Effector CD4-positive, alpha-beta T cell (primary cell): ENCODE results near the gene FAT3. TPM values are rescaled to one million over a fixed set of nuclear protein-coding genes. Genes with fewer than 3 reads are reported as not detected.

ENCODE experiments used
- DNase-seq: peaks from one replicate; pipeline ENCODE4 v3.0.0-alpha.2; 2020
- total RNA-seq: gene quantifications from one replicate; lab custom pipeline; 2026; lab: John Stamatoyannopoulos, UW

Gene FAT3
- total RNA-seq = not detected

DNA sequence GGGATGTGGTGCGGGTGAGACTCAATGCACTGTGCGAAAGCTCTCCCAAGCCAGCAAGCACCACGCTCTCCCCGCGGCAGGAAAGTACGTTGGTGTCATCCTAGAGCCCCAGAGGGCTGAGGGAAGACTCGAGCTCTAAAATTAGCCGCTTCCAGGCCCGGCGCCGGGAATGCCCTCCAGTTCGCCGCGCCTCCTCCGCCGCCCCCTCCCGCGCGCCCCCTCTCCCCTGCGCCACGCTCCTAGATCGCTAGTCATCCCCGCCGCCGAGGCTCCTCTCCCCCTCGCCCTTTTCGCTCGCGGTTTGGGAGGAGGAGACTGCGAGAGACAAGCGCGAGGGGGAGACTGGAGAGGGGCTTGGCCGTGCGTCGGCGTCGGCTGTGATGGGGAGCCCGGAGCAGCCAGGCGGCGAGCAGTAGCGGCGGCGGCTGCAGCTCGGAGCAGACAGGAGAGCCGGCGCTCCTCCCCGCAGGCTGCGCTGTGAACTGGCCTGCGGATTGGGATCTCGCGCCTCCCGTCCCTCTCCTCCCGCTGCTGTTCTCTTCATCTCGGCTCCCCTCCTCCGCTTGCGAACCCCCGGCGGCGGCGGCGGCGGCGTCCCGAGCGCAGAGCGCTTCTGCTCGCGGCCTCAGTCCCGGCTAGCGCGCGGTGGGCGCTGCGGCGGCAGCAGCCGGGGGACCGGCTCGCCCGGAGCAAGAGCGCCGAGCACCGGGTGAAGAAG is at the start of gene FAT3:
Gene FAT3, plus strand, starts transcription at position 412 of the 718 bp plus-strand sequence. CDS start 127,295 bp downstream, outside the sequence.
- DNase-seq = no peak

DNA sequence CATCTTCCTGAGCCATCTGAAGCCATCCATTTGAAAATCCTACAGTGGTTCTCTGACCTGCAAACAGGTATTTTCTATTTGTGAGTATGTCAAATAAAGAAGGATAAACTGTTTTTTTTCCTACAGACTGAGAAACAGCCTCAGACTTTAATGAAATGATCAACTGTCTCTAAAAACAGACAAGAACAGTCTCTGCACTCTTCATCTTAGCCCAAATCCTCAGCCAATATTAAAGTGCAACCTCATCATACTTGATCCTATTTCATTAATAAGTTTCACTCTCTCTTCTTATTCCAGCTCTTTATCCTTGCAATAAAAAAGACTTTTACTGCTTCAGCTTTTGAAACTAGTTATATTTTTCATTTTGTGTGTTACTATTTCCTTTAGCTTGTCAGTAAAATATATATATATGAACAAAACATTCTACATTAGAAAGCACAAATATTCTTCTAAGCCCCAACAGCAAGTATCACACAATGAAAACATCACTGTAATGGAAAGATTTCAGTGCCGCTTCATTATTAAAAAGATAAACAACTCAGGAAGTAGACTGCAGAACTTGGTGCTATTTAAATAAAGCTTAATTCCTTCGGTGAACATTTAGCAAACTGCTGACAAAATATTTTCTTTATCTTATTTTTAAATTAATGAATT is 45.5 kb upstream of the FAT3 start:
- DNase-seq = no peak

DNA sequence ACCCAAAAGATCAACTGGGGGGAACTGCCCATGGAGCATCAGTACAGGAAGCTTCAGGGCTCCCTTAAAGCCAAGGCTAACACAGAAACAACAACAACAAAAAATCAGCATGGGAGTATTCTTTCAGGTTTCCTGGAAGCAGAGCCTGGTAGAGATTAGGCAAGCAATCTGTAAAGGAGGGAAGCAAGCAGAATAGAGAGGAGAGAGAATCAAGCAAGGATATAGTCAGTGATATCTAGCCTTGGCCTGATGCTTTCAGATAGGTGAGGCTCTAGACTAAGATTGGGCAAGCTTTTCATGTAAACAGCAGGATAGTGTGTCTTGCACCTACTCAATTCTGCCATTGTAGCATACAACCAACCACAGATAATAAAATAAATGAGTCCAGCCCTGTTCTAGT is 44.4 kb upstream of the FAT3 start:
- DNase-seq = no peak

DNA sequence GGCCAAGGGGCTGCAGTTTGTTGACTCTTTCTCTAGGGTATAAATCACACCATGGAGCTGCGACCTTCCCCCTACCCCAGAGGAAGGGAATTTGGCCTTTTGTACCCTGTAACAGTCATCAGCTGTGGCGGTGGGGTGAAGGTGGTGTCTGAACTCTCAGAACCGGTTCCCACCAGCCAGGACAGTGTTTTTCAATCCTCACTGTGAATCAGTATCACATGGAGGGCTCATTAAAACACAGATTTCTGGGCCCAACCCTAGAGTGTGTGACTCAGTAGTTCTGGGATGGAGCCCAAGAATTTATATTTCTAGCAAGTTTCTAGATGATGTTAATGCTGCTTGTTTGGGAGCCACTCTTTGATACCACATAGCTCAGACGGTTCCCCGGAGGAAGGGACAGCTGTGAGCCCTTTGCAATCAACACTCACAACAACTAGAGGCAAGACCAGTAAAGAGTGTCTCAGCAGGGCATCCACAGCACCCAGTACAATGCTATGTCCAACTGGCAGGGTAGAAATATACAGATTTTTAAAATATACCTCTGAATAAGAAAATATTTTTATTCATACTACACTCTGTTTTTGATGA is 43.9 kb upstream of the FAT3 start:
- no peak for DNase-seq

DNA sequence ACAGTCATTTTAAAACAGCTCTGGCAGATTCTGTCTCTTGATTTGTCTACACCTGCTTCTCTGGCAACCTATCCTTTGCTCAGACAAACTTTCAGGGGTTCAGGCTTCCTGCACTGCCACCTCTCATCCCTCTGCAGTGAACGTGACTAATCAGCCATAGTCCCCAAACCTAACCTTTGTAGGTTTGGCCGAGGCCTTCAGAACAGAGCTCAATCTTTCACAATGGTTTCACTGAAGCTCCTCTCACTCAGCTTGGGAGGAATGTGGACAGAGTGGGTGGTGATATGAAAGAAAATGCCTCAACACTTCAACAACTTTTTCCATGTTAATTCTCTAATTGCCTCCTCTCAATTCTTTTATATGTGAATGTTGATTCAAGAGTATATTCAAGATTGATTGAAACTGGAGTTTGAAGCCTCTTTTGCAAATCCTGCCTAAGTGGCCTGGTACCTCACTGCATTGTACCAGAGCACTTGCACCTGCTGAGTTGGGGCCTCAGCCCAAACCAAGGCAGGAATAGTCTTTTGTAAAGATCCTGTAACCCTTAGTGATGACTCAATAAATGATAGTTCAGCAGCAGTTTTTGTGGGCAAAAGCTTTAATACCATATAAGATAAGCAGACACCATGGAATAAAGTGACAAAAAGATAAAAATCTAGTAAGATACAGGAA is 33.9 kb upstream of the FAT3 start:
- DNase-seq = no peak

DNA sequence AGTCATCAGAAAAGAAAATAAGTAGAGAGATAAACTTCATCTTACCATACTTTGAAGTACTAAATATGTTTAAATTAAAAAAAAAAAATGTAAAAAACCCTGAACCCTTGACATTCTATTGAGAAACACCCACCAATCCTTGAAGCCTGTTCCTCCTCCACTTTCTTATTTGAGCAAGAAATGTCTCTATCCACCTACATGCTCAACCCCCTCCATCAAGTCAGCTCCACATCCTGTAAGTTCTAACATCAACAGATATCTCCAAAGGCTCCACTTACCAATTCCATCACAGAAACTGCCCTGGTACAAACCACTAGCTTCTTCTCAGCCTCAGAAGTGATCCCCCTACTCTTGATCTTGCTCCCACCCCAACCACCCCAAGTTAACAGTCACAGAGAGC is 32.5 kb upstream of the FAT3 start:
- no peak for DNase-seq

DNA sequence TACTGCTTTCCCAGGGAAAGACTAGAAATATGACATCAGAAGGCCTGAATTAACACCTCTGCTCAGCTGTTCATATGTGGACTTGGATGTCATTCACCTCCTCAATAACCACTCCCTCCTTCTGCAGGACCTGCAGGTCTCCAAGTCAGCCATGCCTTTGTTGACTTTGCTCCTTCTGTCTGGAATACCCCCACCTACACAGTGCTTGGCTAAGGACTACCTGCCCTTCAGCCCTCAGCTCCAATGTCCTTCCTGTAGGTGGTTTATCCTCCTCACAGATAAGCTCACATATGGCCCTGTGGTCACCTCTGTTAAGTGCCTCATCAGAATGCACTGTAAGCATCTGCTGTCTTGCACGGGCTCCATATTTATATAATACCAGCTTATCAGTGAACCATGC is 26.4 kb upstream of the FAT3 start:
- no peak for DNase-seq

DNA sequence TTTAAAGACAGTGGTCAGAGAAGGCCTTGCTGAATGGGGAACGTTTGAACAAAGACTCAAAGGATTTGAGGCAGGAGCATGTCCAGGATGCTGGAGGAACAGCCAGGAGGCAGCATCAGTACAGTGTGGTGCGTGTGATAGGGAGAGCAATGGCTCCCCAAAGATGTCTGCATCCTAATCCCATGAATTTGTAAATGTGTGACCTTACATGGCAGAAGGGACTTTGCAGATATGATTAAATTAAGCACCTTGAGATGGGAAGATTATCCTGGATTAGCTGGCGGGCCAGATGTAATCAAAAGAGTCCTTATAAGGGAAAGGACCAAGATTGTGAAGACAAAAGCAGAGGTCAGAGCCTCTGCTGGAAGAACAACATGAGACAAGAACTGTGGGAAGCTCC is 24.6 kb upstream of the FAT3 start:
- no peak for DNase-seq

DNA sequence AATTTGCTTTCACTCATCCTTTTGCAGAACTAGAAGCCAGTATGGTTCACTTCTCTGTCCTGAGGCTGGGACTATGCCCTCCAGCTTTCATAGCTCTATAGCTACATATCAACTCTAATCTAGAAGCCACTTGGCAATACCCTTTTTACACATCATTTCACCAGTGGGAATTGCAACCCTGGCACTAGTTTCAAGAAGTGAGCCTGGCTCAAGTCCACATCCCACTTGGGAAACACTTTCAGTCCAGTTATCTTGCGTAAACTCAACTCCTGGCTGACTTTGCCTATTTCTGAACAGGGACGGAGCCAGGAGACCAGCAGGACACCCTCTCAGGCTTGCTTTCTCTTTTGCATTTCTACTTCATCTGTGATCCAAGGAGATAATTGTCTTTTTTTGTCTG is 19.9 kb upstream of the FAT3 start:
- DNase-seq = no peak

DNA sequence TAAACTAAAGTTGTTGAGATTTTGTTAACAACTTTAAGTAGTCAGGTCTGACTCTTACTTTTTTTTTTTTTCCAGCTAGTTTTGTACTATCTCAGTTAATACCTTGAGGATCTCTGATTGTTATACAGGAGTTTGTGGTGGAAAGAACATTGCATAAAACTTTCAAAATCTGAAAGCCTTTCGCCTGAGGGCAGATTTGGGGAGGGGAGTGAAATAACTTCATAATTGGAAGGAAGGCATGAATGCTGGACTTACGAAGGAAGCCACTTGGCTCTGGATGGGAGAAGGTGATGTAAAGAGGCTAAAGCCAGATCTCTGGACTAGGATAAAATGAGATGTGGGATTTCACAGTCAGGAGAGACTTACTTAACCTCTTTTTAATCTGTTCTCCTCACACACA is 18.2 kb upstream of the FAT3 start:
- DNase-seq = no peak

DNA sequence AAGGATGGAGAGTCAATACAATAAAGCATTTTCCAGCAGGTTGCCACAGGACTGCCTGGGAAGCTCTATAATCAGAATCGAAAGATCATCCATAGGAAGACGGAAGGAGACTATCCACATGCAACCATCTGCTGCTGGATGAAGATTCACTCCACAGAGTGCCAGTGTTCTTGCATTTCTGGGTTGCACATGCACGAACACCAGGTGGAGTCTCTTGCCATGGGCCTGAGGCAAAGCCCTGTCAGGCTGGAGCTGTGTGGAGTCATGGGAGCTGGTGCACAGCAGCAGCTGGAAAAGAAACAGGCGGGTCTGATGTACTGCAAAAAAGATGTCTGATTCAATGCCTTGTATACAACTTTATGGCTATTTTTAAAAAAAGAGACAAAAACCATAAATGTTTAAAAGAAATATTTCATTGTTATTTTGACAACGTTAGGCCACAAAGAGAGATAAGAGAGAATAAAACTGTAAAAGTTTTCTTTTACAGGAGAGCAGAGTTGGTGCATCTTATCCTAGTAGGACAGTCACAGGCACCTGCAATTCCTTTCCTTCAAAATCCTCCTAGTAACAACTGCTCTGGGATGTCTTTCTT is 12.9 kb upstream of the FAT3 start:
- no peak for DNase-seq

DNA sequence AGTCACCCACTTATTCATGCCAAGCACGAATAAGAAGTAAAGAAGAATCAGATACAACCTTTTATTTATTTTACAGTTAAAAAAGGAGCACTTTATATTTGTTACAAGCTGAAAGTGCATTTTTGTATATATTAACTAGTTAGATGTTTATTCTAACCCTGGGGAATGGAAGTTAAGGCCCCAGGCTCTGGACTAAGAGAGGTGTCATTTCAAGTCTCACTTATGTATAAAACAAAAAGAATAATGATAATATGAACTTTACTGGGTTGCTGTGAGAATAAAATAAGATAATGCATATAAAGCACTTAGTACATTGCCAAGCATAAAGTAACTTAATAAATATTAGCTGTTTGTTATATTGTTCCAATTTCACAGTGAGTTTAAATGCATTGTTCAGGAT is 12.1 kb upstream of the FAT3 start:
- DNase-seq = no peak

DNA sequence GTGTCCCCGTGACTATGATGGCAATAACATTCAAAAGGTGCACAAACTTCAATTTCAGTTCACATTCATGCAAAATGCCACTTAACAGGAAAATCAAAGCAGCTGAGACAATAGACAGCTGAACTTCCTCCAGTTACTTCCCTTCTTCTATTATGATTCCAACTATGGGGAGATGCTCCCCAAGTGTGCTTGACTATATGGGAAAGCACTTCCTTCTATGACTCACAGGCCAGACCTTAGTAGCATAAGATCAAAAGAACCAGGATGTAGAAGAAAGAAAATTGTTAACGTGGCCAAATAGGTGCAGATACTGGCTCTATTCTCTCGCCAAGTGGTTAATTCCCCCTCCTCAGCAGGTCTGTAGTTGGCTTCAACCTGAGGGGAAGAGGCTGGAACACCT is 7.8 kb upstream of the FAT3 start:
- no peak for DNase-seq

DNA sequence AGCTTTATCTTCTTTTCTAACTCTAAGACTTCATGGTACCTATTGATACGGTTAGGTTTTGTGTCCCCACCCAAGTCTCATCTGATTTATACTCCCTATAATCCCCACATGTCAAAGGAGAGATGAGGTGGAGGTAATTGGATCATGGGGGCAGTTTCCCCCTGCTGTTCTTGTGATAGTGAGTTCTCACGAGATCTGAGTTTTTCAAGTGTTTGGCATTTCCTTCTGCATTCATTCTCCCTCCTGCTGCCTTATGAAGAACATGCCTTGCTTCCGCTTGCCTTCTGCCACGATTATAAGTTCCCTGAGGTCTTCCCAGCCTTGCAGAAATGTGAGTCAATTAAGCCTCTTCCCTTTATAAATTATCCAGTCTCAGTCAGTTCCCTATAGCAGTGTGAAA is 5.1 kb upstream of the FAT3 start:
- DNase-seq = no peak

DNA sequence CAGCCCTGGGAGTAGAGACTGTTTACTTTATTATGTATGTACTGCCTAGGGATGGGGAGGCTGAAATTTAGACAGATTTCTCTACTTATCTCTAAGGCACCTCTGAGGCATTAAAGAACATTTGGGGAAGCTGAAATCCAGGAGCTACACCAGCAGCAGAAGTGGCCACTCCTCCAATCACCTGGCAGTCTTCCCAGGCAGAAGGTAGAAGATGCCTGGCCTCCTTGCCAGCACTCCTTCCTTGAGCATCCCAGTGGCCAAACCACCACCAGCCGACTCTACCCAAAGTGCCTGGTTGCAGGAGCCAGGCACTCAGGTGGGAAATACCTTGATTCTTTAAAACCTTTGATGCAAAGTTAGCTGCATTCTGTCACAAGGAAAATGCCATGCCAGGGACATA is 1.9 kb upstream of the FAT3 start:
- no peak for DNase-seq

DNA sequence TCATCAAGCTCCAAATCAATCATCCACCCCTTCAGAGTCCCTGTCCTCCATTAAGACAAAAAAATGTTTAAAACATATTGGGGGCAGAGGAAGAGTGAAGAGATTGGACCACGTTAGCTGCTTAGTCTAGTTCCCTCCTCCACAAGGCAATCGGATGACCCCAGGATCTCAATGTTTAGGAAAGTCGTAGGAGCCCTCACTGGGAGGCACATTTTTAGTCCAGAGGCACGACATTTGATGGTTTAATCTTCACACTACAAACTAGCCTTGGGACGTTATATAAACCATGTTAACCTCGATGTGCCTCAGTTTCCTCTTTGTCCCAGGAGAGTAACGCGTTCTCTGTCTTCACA is 588 bp upstream of the FAT3 start:
- DNase-seq = no peak

DNA sequence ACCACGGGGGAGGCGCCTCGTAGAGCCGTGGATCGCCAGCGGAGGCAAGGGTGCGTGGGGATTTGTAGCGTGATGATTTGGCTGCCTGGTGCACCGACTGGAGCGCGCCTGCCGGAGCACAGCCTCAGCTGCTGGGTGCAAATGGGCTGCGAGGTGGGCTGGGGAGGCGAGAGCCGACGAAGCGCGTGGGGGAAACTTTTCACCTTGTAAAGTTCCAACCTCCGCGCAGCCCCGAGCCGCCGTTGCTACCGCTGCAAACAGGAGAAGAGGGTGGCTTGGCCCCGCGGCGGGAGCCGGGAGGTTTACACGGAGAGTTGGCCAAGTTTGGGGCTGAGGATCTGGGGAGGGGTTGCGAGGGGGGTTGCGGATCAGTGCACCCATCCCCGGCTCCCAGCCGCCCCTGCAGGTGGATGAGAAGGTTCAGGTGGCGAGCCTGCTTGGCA is 528 bp downstream of the FAT3 start:
- DNase-seq = no peak

DNA sequence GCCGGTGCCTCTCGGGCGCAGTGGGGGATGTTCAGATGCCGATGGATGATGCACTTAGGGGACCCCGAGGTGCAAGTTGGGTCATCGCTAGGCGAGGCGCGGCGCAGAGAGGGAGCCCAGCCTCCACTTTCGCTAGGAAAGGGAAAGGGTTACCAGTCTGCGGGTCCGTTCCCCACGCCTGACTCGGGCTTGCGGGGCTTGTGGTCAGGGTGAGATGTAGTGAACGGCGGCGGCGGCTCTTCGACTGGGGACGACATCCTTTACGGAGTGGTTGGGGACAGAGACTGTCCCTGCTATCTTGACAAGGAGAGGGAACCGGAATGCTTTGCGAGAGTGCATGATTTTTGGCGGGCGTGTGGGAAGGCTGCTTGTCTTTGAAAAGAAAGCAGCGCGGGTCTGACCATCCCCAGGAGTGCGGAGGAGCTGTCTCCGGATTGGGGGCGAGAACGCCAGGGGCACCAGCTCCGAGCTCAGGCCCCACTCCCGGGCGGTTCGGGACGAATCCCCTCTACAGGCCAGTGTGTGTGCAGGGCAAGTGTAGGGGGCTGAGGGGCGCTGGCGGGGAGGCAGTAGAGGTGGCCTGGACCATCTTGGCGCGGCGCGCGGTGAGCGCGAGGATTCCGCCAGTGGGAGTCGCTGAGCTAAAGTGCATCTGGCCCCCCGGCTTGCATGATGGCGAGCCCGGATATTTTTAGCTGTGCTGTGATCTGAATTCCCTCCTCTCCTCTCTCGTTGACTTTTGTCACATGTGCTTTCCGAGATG is 1.1 kb downstream of the FAT3 start:
- DNase-seq = no peak

DNA sequence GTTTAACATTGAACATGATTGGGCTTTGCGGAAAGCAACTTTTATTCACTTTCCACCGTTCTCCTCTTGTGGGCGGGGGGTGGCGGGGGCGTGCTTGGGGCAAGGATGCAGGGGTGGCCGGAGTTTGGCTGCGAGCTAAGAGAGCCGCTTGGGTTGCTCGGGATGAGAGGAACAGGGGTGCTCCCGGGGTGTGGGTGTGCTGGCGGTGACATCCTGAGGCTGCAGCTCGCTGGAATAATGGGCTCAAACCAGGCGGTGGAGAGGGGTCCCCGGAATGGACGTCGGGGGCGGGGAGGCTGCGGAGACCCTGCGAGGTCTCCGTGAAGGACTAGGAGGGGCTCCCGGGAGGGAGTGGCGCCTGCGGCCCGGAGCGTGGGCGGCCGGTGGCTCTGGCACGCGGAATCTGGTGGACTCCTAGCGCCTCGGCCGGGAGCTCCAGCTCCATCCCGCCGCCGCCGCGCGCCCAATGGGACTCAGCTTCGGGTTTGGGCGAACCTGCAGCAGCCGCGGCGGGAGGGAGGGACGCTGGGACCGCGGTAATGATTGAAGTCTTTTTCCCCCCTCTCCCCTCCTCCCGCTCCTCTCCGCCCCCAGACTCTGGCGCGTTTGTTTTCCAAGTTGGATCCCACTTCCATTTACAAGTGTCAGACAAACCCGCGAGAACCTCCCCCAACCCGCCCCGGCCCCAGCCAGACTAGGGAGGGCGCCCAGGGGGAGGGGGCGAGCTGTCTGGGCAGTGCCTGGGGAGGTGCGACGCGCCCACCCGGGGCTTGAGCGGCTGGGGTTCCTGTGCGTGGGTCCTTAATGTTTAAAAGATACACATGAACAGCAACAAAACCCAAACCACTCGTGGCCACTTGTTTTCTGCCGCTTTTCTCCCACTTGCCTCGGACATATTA is 2.0 kb downstream of the FAT3 start:
- no peak for DNase-seq

DNA sequence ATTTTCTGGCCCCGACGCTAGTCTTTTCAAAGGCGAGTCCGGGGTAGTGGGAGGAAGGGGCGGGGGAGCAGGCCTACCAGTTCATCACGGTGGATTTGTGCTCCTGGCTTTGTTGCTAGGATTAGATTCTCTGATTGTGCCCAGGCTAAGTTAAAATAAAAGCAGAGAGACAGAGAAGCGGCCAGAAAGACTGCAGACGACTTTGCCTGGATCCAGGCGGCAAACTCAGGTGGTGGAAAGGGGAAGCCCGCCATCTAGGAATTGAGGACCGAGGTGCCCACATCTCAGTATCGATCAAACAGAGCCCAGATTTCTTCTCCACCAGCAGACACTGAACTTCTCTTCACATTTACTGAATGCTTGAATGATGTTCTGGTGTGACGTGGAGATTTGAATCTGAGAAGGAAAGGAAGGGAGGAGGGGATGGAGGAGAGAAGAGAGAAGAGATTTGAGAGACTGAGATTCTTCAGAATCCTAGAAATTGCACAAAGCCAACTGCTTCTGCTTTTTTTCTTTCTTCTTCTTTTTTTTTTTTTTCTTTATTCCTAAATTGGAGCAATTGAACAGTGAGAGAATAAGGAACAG is 2.7 kb downstream of the FAT3 start:
- no peak for DNase-seq
